ENCODE results near the gene UBE2V1. TPM values are rescaled to one million over a fixed set of nuclear protein-coding genes. Genes with fewer than 3 reads are reported as not detected.
A peak's percentile ranks its signal among the peaks of the same experiment; 100 is the strongest.

The UBE2V1 gene
- total RNA-seq, 1 experiment from 2014 or later: 38.1 TPM

DNA sequence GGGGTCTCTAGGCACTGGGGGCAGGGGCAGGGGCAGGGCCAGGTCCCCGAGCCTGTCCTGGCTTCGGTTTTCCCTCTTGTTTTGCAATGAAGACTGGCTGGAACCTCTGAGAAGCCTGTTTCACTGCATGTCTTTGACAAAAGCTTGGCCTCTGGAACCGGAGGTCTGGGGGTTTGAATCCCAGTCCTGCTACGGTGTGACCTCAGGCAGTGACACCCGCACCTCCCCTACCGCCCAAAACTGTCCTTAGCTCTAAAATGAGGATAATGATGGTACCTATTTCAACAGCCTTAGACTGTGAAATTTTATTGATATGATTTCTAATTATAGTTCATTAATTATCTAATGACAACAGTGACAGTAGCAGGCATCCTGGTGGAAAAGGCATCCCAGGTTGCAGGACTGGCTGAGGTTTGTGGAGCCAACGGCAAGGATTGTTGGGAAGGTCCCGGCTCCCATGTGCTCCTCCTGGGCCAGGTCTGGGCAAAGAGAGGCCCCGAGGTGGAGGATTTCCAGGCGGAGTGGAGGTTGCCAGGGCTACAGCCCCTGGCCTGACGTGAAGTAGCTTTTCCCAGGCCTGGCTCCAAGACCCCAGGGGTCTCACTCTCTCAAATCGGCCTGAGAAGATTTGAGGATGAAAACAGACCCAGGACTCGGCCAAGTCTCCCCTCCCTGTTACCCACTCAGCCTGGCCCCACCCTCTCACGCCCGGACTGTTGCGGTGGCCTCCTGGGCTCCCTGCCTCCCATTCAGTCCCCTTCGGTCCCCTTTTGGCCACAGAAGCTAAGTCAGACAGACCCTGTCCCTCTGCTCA, 72.3 kb downstream of the UBE2V1 start:
- in situ Hi-C loops (cut with HindIII; ENCODE audit: low pct_unique_long_range_greater_than_20kb, low sequenced_read_pairs): no loop called here

DNA sequence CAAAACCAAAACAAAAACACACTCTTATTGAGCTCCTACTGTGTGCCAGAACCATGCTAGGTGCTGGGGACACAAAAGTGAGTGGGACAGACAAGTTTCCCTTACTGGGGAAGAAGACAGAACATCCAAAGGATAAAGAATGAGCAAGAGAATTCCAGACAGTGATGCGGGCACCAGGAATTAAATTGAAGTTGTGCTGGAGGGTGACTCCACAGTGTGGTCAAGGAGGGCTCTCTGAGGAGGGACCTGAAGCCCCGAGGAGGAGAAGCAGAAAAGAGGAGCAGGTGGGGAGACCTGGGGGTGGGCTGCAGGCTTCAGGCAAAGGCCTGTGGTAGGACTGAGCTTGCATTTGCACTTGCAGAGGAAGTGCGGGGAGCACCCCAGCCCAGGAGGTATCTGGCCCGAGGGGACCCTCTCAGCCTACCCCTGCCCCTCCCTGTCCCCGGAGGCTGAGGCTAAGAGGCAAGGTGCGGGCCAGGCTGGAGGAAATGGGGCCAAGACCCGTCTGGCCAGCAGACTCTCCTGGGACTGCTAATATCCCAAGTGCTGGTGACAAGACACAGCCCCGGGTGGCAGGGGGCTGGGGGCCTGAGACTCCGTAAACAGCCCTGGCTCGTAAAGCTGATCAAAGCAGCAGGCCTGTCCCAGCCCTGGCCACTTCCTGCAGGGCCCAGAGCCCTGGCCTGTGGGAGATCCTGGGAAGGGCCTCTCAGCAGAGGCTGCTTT, 73.1 kb downstream of the UBE2V1 start:
- in situ Hi-C loops (cut with HindIII; ENCODE audit: low pct_unique_long_range_greater_than_20kb, low sequenced_read_pairs): no loop called here
- no peak for DNase-seq (ENCODE audit: low read depth)

More for the DNA sequence above, 72.3 kb downstream of the UBE2V1 start:
- no peak for DNase-seq (ENCODE audit: low read depth)

DNA sequence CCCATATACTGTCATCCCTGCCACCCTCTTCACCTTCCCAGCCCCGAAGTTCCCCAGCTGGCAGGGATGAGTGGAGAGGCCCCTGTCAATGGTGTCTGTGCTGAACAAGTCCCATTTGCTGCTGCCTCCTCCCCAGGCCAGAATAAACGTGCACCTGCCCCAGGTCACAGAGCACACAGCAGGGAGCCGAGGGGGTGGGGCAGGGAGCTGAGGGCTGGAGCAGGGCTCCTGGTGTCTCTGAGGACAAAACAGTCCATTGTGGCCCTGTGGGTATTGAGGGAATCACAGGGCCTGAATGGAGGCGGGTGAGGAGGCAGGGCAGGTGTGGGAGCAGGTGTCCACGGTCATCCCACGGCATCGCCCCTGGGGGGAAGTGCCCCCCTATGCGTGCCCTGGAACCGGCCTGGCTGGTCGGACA, 74.4 kb downstream of the UBE2V1 start:
- in situ Hi-C loops (cut with HindIII; ENCODE audit: low pct_unique_long_range_greater_than_20kb, low sequenced_read_pairs): no loop called here
- DNase-seq (ENCODE audit: low read depth): no peak

DNA sequence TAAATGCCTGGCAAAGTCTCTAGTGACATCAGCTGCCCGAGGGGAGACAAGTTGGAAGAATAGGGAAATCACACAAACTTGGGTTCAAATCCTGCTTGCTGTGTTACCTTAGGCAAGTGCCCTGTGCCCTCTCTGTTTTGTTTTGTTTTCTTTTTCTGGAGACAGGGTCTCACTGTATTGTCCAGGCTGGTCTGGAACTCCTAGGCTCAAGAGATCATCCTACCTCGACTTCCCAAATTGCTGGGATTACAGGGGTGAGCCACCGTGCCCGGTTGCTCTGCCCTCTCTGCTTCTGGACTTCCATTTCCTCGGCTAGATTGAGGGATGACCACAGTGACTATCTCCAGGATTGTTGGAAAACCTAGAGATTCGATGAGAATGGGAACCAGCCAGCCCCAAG, 74.8 kb downstream of the UBE2V1 start:
- no peak for DNase-seq (ENCODE audit: low read depth)
- in situ Hi-C loops (cut with HindIII; ENCODE audit: low pct_unique_long_range_greater_than_20kb, low sequenced_read_pairs): no loop called here

DNA sequence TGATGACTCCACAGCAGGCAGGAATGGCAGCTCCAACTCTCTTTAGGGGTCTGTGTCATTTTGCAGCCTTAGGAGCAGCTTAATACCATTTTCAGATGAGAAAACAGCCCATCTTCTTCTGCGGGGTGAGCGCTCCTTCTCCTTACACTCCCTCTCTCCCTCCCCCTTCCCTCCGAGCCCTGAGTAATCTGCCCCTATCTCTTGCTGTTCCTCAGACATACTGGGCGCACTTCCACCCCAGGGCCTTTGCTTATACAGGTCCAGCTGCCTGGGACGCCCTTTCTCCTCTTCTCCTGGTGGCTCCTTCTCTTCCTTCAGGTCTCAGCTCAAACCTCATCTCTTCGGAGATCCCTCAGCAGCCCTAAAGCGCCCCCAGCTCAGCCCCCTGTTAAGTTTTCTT, 75.4 kb downstream of the UBE2V1 start:
- no peak for DNase-seq (ENCODE audit: low read depth)
- in situ Hi-C loops (cut with HindIII; ENCODE audit: low pct_unique_long_range_greater_than_20kb, low sequenced_read_pairs): no loop called here

DNA sequence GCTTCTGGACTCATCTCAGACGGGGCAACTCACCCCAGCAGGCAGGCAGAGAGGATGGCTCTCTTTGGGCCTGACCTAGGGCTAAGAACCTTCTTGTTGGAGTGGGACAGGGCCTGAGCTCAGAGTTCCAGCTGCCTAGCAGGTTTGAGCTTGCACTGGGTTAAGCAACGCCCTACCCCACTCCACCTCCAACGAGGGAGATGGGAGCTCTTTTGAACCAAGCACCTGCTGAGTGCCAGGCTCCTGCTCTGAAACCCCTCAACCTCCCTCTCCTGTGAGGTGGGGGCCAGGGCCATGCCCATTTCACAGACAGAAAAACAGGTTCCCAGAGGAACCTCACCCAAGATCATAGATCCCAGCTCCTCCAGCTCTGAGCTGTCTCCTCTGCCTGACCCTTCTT, 75.8 kb downstream of the UBE2V1 start:
- no peak for DNase-seq (ENCODE audit: low read depth)
- in situ Hi-C loops (cut with HindIII; ENCODE audit: low pct_unique_long_range_greater_than_20kb, low sequenced_read_pairs): no loop called here

DNA sequence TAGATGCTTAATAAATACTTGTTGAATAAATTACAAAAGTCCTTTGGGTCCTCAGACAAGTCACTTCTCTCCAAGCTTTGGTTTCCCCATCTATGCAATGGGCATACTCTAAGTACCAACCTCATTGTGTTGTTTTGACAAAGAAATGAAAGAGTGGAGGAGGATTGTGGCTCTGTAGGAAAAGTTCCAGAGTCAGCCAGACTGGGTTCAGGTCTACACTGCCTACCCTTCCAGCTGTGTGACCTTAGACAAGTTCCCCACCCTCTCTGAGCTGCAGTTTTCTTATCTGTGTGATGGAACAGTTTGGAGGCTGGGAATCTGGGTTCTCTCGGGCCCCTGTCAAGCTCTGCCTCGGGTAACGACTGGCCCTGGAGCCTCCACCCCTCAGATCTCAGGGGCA, 76.2 kb downstream of the UBE2V1 start:
- no peak for DNase-seq (ENCODE audit: low read depth)
- in situ Hi-C loops (cut with HindIII; ENCODE audit: low pct_unique_long_range_greater_than_20kb, low sequenced_read_pairs): no loop called here

DNA sequence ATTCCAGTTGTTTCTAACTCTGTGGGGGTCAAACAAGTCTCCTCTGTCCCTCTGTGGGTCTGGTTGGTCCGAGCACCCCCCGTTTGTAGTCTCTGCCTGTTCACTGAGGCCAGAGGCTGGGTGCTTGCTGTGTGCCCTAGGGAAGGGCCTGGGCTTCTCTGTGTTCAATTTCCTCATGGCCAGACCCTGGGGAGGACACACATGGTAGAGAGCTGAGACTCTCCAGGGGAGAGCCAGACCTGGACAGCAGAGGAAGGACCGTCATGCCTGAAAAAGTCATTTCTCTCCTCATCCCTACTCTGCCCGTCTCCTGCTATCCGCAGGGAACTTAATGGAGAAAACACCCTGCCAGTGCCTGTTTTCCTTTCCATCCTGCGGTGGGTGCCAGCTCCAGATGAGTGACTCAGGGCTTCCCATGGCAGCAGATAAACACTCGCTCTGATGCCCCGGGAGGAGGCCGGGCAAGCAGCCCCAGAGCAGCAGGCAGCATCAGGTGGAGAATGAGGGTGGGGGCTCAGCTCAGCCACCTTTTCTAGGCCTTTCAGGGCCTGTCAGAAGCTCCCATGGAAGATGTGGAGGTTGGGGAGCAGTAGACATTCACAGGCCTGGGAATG, 78.3 kb downstream of the UBE2V1 start:
- in situ Hi-C loops (cut with HindIII; ENCODE audit: low pct_unique_long_range_greater_than_20kb, low sequenced_read_pairs): no loop called here
- peak; percentile 93 for DNase-seq (ENCODE audit: low read depth)

DNA sequence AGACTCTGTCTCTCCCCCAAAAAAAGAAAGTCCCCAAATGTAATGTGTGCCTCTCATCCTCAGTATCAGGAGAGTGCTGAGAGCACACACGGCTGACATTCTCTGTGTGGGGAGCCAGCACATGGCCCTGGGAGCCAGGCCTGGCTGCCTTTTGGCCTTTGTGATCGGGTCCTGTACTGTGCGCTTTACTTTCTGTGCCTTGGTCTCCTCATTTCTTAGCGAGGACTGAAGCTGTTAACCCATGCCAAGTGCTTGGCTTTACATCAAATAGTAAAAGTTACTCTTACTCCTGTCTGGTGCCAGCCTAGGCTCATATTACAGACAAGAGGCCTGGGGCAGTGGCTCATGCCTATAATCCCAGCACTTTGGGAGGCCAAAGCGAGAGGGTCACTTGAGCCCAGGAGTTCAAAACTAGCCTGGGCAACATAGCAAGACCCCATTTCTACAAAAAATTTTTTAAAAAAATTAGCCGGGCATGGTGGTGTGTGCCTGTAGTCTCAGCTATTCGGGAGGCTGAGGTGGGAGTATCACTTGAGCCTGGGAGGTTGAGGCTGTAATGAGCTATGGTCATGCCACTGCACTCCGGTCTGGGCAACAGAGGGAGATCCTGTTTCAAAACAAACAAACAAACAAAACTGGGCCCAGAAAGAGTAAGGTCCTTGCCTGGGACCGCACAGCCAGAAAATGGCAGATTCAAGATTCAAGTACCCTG, 79.8 kb downstream of the UBE2V1 start:
- in situ Hi-C loops (cut with HindIII; ENCODE audit: low pct_unique_long_range_greater_than_20kb, low sequenced_read_pairs): no loop called here
- DNase-seq (ENCODE audit: low read depth): no peak

Other genes with a start within 250 kb of the UBE2V1 start
- 2.8 and 4.2 TPM in 2 replicates for gene SPATA2, start 197.6 kb downstream of the UBE2V1 start, total RNA-seq (2014; rRNA removed; shearing (Covaris generic); ENCODE audit: low replicate concordance)
- gene RNF114, start 176.8 kb downstream of the UBE2V1 start, total RNA-seq (2014; rRNA removed; shearing (Covaris generic); ENCODE audit: low replicate concordance): 86.0 and 160 TPM in 2 replicates
- gene SNAI1, start 130.2 kb downstream of the UBE2V1 start, total RNA-seq (2014; rRNA removed; shearing (Covaris generic); ENCODE audit: low replicate concordance): 0.10 TPM in 1 of 2 replicates, not detected in the other
- 31.7 and 34.1 TPM in 2 replicates for gene PEDS1, start 40.6 kb upstream of the UBE2V1 start, total RNA-seq (2014; rRNA removed; shearing (Covaris generic); ENCODE audit: low replicate concordance)
- 44.8 and 46.7 TPM in 2 replicates for gene CEBPB, start 77.7 kb upstream of the UBE2V1 start, total RNA-seq (2014; rRNA removed; shearing (Covaris generic); ENCODE audit: low replicate concordance)

Measured in Caki2 (cell line).